K562 (cell line): Measurements from ENCODE around the gene PRKAA1. TPM values are rescaled to one million over a fixed set of nuclear protein-coding genes. Genes with fewer than 3 reads are reported as not detected.

Source experiments
- BCL6 ChIP-seq: fragments of 250-450 bp; sonication (Bioruptor Pico); IDR thresholded peaks from 2 replicates; pipeline ENCODE4 v1.4.0; 2020
- polyA plus RNA-seq, 8 experiments: library from polyadenylated mRNA; depleted of rRNA in 4 of 8; stranded (reverse) in 5 of 8; unstranded in 3 of 8; fragments of >200 nt; fragmentation: Nextera tagmentation in 2 of 8; fragmentation: Illumina TruSeq in 1 of 8; extraction: Ambion mirVana in 2 of 8; extraction: Trizol in 1 of 8; gene quantifications; 2 replicates each; pipeline versions ENCODE4 v1.2.1 to v1.2.3, GENCODE V29; 2011 to 2014; ENCODE audit warnings: inconsistent platforms in 1 of 8, missing spikeins in 1 of 8
- total RNA-seq, 7 experiments: library from RNA; depleted of rRNA in 6 of 7; stranded (reverse); fragments of >200 nt in 6 of 7; fragmentation: Illumina TruSeq in 2 of 7; extraction: Trizol in 2 of 7; gene quantifications; 2 replicates each; pipeline versions ENCODE4 v1.2.1 to v1.2.3, GENCODE V29; 2011 to 2021; ENCODE audit warnings: low replicate concordance in 1 of 7
- TF ChIP-seq, protein P1 (sequence below), 2 experiments: fragments of 450-650 bp; formaldehyde crosslinking in 1 of 2; IDR thresholded peaks; 2 replicates each; pipeline versions ENCODE4 v1.4.0 to v1.6.1; 2014 to 2020; ENCODE audit warnings: mild to moderate bottlenecking in 2 of 2, borderline replicate concordance in 1 of 2, low read depth in 1 of 2
- TF ChIP-seq, protein P2 (sequence below), 3 experiments: fragments of 200-800 bp in 1 of 3; fragments of 250-450 bp in 1 of 3; fragments of 450-650 bp in 1 of 3; sonication (Bioruptor Pico) in 1 of 3; sonication (Bioruptor generic) in 1 of 3; formaldehyde crosslinking in 1 of 3; IDR thresholded peaks; 2 replicates each; pipeline versions ENCODE4 v1.6.1 to v1.8.0; 2016 to 2022; ENCODE audit warnings: mild to moderate bottlenecking in 2 of 3, missing genetic modification characterization in 2 of 3, missing compliant biosample characterization in 1 of 3, moderate library complexity in 1 of 3

Gene PRKAA1
- total and polyA plus RNA-seq, 9 of the 15 experiments (the other 6 are each of a cell fraction or from before 2014, with no cell fraction given), result 24.5 to 84.0 (median 51.4) TPM

DNA sequence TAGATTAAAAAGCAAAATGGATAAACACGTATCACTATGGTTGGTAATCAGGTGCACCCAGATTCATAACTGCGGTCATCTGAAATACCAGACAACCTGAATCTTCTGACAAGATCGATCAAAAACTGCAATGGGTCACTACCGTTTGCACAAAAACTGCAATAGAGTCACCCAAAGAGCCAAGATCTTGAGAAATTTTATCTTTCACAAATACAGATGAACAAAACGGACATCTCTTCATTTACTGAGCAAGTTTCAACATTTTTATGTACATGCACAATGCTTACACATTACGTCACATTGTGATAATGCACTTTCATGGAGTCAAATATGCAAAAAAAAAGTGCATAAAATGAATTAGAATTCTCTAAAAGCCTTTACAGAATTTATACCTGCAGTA lies 18.6 kb downstream of the PRKAA1 start (continued):
- TF ChIP-seq, protein P1, sequence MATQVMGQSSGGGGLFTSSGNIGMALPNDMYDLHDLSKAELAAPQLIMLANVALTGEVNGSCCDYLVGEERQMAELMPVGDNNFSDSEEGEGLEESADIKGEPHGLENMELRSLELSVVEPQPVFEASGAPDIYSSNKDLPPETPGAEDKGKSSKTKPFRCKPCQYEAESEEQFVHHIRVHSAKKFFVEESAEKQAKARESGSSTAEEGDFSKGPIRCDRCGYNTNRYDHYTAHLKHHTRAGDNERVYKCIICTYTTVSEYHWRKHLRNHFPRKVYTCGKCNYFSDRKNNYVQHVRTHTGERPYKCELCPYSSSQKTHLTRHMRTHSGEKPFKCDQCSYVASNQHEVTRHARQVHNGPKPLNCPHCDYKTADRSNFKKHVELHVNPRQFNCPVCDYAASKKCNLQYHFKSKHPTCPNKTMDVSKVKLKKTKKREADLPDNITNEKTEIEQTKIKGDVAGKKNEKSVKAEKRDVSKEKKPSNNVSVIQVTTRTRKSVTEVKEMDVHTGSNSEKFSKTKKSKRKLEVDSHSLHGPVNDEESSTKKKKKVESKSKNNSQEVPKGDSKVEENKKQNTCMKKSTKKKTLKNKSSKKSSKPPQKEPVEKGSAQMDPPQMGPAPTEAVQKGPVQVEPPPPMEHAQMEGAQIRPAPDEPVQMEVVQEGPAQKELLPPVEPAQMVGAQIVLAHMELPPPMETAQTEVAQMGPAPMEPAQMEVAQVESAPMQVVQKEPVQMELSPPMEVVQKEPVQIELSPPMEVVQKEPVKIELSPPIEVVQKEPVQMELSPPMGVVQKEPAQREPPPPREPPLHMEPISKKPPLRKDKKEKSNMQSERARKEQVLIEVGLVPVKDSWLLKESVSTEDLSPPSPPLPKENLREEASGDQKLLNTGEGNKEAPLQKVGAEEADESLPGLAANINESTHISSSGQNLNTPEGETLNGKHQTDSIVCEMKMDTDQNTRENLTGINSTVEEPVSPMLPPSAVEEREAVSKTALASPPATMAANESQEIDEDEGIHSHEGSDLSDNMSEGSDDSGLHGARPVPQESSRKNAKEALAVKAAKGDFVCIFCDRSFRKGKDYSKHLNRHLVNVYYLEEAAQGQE (IDR thresholded peaks at IDR 0.05; ENCODE audit: borderline replicate concordance), result no peak
- TF ChIP-seq, protein P1 (CRISPR knock-in tag; IDR thresholded peaks at IDR 0.05; ENCODE audit: low read depth), result no peak
- TF ChIP-seq, protein P2, sequence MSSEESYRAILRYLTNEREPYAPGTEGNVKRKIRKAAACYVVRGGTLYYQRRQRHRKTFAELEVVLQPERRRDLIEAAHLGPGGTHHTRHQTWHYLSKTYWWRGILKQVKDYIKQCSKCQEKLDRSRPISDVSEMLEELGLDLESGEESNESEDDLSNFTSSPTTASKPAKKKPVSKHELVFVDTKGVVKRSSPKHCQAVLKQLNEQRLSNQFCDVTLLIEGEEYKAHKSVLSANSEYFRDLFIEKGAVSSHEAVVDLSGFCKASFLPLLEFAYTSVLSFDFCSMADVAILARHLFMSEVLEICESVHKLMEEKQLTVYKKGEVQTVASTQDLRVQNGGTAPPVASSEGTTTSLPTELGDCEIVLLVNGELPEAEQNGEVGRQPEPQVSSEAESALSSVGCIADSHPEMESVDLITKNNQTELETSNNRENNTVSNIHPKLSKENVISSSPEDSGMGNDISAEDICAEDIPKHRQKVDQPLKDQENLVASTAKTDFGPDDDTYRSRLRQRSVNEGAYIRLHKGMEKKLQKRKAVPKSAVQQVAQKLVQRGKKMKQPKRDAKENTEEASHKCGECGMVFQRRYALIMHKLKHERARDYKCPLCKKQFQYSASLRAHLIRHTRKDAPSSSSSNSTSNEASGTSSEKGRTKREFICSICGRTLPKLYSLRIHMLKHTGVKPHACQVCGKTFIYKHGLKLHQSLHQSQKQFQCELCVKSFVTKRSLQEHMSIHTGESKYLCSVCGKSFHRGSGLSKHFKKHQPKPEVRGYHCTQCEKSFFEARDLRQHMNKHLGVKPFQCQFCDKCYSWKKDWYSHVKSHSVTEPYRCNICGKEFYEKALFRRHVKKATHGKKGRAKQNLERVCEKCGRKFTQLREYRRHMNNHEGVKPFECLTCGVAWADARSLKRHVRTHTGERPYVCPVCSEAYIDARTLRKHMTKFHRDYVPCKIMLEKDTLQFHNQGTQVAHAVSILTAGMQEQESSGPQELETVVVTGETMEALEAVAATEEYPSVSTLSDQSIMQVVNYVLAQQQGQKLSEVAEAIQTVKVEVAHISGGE (CRISPR knock-in tag; IDR thresholded peaks at IDR 0.05), result no peak
- no peak for TF ChIP-seq BCL6 (CRISPR knock-in tag)
